H1 (cell line): ENCODE data around the gene ANKIB1. TPM values are rescaled to one million over a fixed set of nuclear protein-coding genes. Genes with fewer than 3 reads are reported as not detected.

Experiments used
- CTCF ChIA-PET: fragments of 300-600 bp; sonication (Branson Sonifier 250); formaldehyde crosslinking; loops from one replicate; lab custom pipeline; 2021; ENCODE audit not compliant: partially characterized antibody; lab: Charles Lee
- POLR2A ChIA-PET: fragments of 300-600 bp; sonication (Branson Sonifier 250); formaldehyde crosslinking; loops from one replicate; lab custom pipeline; 2021; ENCODE audit warnings: inconsistent platforms; ENCODE audit not compliant: partially characterized antibody; lab: Charles Lee
- DNase-seq, 2 experiments: peaks; one replicate each; pipeline versions ENCODE4 v3.0.0 to v3.0.0-alpha.2; 2010 to 2022; ENCODE audit warnings: low spot score in 2 of 2, low read depth in 1 of 2, mixed read lengths in 1 of 2
- FAIRE-seq: peaks from 2 replicates; lab custom pipeline; 2011; peaks lifted over from hg19 to GRCh38; lab: Jason Lieb, UNC
- H2AFZ ChIP-seq: 2 replicates; pipeline ENCODE4 v1.8.1; 2012; ENCODE audit warnings: low read length, inconsistent platforms
- H2AK5ac ChIP-seq: 2 replicates; pipeline ENCODE4 v1.6.1; 2013; ENCODE audit warnings: low read depth, low read length
- H2BK120ac ChIP-seq: replicated peaks from 2 replicates; pipeline ENCODE3; 2013; ENCODE audit warnings: low read depth, low read length, inconsistent platforms
- H2BK12ac ChIP-seq: 2 replicates; pipeline ENCODE4 v1.6.1; 2013; ENCODE audit warnings: low read depth, low read length
- H2BK15ac ChIP-seq: 2 replicates; pipeline ENCODE4 v1.6.1; 2013; ENCODE audit warnings: low read length
- H2BK20ac ChIP-seq: 2 replicates; pipeline ENCODE4 v1.6.1; 2013; ENCODE audit warnings: low read length
- H2BK5ac ChIP-seq: 2 replicates; pipeline ENCODE4 v1.6.1; 2013; ENCODE audit warnings: low read depth, low read length
- H3K14ac ChIP-seq: 2 replicates; pipeline ENCODE4 v1.6.1; 2013; ENCODE audit warnings: inconsistent platforms; ENCODE audit not compliant: insufficient read length
- H3K18ac ChIP-seq: 2 replicates; pipeline ENCODE4 v1.6.1; 2013; ENCODE audit warnings: low read length; ENCODE audit errors: extremely low read depth
- H3K23ac ChIP-seq: 2 replicates; pipeline ENCODE4 v1.6.1; 2013; ENCODE audit warnings: inconsistent platforms; ENCODE audit not compliant: insufficient read length
- H3K23me2 ChIP-seq: 2 replicates; pipeline ENCODE4 v1.6.1; 2013; ENCODE audit warnings: low read depth, low read length
- H3K27ac ChIP-seq: 2 replicates; pipeline ENCODE4 v1.6.1; 2011; ENCODE audit warnings: low read depth, low read length, inconsistent platforms
- H3K27me3 ChIP-seq, 4 experiments: replicated peaks in 1 of 4; 1 replicate in 1 of 4; 2 replicates in 3 of 4; pipeline versions ENCODE4 v1.6.1 to v1.8.1; 2011 to 2013; ENCODE audit warnings: low read length in 3 of 4, mild to moderate bottlenecking in 3 of 4, inconsistent platforms in 2 of 4, mixed read lengths in 2 of 4, moderate library complexity in 1 of 4; ENCODE audit not compliant: control insufficient read depth in 3 of 4, insufficient read depth in 3 of 4; ENCODE audit errors: extremely low read depth in 1 of 4
- H3K36me3 ChIP-seq, 4 experiments: 2 replicates each; pipeline versions ENCODE4 v1.6.1 to v1.8.1; 2011 to 2013; ENCODE audit warnings: mild to moderate bottlenecking in 4 of 4, low read length in 3 of 4, moderate library complexity in 2 of 4, control low read depth in 1 of 4, inconsistent platforms in 1 of 4; ENCODE audit not compliant: insufficient read depth in 4 of 4, control insufficient read depth in 2 of 4
- H3K4ac ChIP-seq: replicated peaks from 2 replicates; pipeline ENCODE3; 2013; ENCODE audit warnings: low read length, low read depth, mixed read lengths, inconsistent platforms; ENCODE audit not compliant: insufficient read length
- H3K4me1 ChIP-seq, 4 experiments: replicated peaks in 1 of 4; 1 replicate in 1 of 4; 2 replicates in 3 of 4; pipeline versions ENCODE4 v1.6.1 to v1.8.1; 2011 to 2013; ENCODE audit warnings: low read length in 3 of 4, inconsistent platforms in 2 of 4, mixed read lengths in 1 of 4; ENCODE audit not compliant: insufficient read depth in 4 of 4, control insufficient read depth in 3 of 4
- H3K4me2 ChIP-seq, 2 experiments: 2 replicates each; pipeline versions ENCODE4 v1.6.1 to v1.8.1; 2011 to 2013; ENCODE audit warnings: low read depth in 2 of 2, low read length in 2 of 2, control low read depth in 1 of 2, inconsistent platforms in 1 of 2, mild to moderate bottlenecking in 1 of 2; ENCODE audit not compliant: insufficient read depth in 1 of 2
- H3K4me3 ChIP-seq, 4 experiments: fragments of 200-600, 300-600 bp in 1 of 4; sonication (generic), shearing (Covaris generic), sonication (Bioruptor Twin) in 1 of 4; 2 replicates each; pipeline versions ENCODE4 v1.5.1 to v1.8.1; 2011 to 2016; ENCODE audit warnings: low read length in 4 of 4, low read depth in 3 of 4, control low read depth in 2 of 4, inconsistent platforms in 2 of 4, mild to moderate bottlenecking in 2 of 4, mixed read lengths in 1 of 4, moderate library complexity in 1 of 4; ENCODE audit not compliant: insufficient read depth in 2 of 4; ENCODE audit errors: extremely low read depth in 1 of 4
- H3K56ac ChIP-seq: replicated peaks from 2 replicates; pipeline ENCODE3; 2013; ENCODE audit warnings: low read depth, mild to moderate bottlenecking, mixed read lengths, low read length, inconsistent platforms; ENCODE audit not compliant: insufficient read length
- H3K79me1 ChIP-seq: 2 replicates; pipeline ENCODE4 v1.6.1; 2013; ENCODE audit warnings: low read depth, low read length, control low read depth
- H3K79me2 ChIP-seq, 2 experiments: 2 replicates each; pipeline versions ENCODE4 v1.6.1 to v1.8.1; 2012 to 2013; ENCODE audit warnings: low read length in 2 of 2, mild to moderate bottlenecking in 2 of 2, inconsistent platforms in 1 of 2; ENCODE audit not compliant: insufficient read depth in 2 of 2, control insufficient read depth in 1 of 2
- H3K9ac ChIP-seq, 4 experiments: replicated peaks in 1 of 4; 1 replicate in 1 of 4; 2 replicates in 3 of 4; pipeline versions ENCODE4 v1.6.1 to v1.8.1; 2011 to 2013; ENCODE audit warnings: low read depth in 3 of 4, low read length in 3 of 4, control low read depth in 2 of 4, mild to moderate bottlenecking in 2 of 4, moderate library complexity in 2 of 4, inconsistent platforms in 1 of 4; ENCODE audit errors: extremely low read depth in 1 of 4
- H3K9me3 ChIP-seq, 2 experiments: 2 replicates each; pipeline versions ENCODE4 v1.6.1 to v1.8.1; 2012 to 2013; ENCODE audit warnings: mild to moderate bottlenecking in 2 of 2, moderate library complexity in 2 of 2, control low read depth in 1 of 2, inconsistent platforms in 1 of 2, low read depth in 1 of 2, low read length in 1 of 2, mixed read lengths in 1 of 2; ENCODE audit not compliant: insufficient read depth in 2 of 2
- H4K20me1 ChIP-seq, 2 experiments: replicated peaks in 1 of 2; 2 replicates each; pipeline versions ENCODE3 to v1.8.1; 2011 to 2013; ENCODE audit warnings: inconsistent platforms in 2 of 2, low read length in 2 of 2, mild to moderate bottlenecking in 1 of 2; ENCODE audit not compliant: insufficient read depth in 2 of 2, control insufficient read depth in 1 of 2
- H4K5ac ChIP-seq: 2 replicates; pipeline ENCODE4 v1.6.1; 2013; ENCODE audit warnings: low read length, low read depth, mixed read lengths, inconsistent platforms; ENCODE audit not compliant: insufficient read length
- H4K8ac ChIP-seq: 2 replicates; pipeline ENCODE4 v1.8.0; 2013; ENCODE audit warnings: mild to moderate bottlenecking, moderate library complexity, low read length, inconsistent platforms; ENCODE audit not compliant: insufficient read depth; ENCODE audit errors: extremely low read depth
- H4K91ac ChIP-seq: replicated peaks from 2 replicates; pipeline ENCODE3; 2013; ENCODE audit warnings: low read length, mixed read lengths, inconsistent platforms; ENCODE audit not compliant: insufficient read length
- BCL11A ChIP-seq, 2 experiments: IDR thresholded peaks; one replicate each; pipeline ENCODE4 v1.6.1; 2011; ENCODE audit warnings: low read depth in 2 of 2, low read length in 2 of 2, mild to moderate bottlenecking in 2 of 2
- E2F6 ChIP-seq: IDR thresholded peaks from 2 replicates; pipeline ENCODE4 v1.6.1; 2012; ENCODE audit warnings: inconsistent platforms
- EGR1 ChIP-seq: IDR thresholded peaks from 2 replicates; pipeline ENCODE4 v1.6.1; 2011; ENCODE audit warnings: low read depth, low read length, borderline replicate concordance
- GTF2F1 ChIP-seq: IDR thresholded peaks from 2 replicates; pipeline ENCODE4 v1.6.1; 2012; ENCODE audit warnings: low read depth, low read length, improper control_type of control experiment, borderline replicate concordance
- HDAC6 ChIP-seq: IDR thresholded peaks from one replicate; pipeline ENCODE4 v1.7.1; 2012; ENCODE audit warnings: low read depth, mild to moderate bottlenecking, inconsistent platforms, low read length, moderate library complexity
- KDM1A ChIP-seq: fragments of 200-600, 300-600 bp; sonication (generic); IDR thresholded peaks from 2 replicates; pipeline ENCODE4 v1.7.1; 2016; ENCODE audit warnings: mild to moderate bottlenecking, low read length, borderline replicate concordance
- KDM5A ChIP-seq: fragments of 200-600 bp; IDR thresholded peaks from 2 replicates; pipeline ENCODE4 v1.7.1; 2012; ENCODE audit warnings: mild to moderate bottlenecking, low read length, inconsistent platforms, mixed read lengths
- NANOG ChIP-seq: IDR thresholded peaks from 2 replicates; pipeline ENCODE4 v1.6.1; 2011; ENCODE audit warnings: low read length, low read depth, mild to moderate bottlenecking, inconsistent platforms; ENCODE audit not compliant: insufficient read depth, poor library complexity, severe bottlenecking
- NRF1 ChIP-seq: IDR thresholded peaks from 2 replicates; pipeline ENCODE4 v1.6.1; 2011; ENCODE audit warnings: mild to moderate bottlenecking, low read depth, low read length, improper control_type of control experiment
- POU5F1 ChIP-seq: IDR thresholded peaks from 2 replicates; pipeline ENCODE4 v1.6.1; 2011; ENCODE audit warnings: low read depth, mild to moderate bottlenecking, low read length, moderate library complexity
- RFX5 ChIP-seq: IDR thresholded peaks from 2 replicates; pipeline ENCODE4 v1.6.1; 2011; ENCODE audit warnings: low read depth, low read length, improper control_type of control experiment, borderline replicate concordance
- SRF ChIP-seq: IDR thresholded peaks from 2 replicates; pipeline ENCODE4 v1.6.1; 2011; ENCODE audit warnings: mild to moderate bottlenecking, low read depth, low read length, moderate library complexity
- TBP ChIP-seq: IDR thresholded peaks from 2 replicates; pipeline ENCODE4 v1.6.1; 2011; ENCODE audit warnings: low read depth, low read length, improper control_type of control experiment
- TCF12 ChIP-seq: IDR thresholded peaks from 2 replicates; pipeline ENCODE4 v1.6.1; 2011; ENCODE audit warnings: low read depth, mild to moderate bottlenecking, low read length
- WGBS, 2 experiments: shearing (Covaris generic) in 1 of 2; methylation state at CpG; one replicate each; pipeline versions ENCODE4 v1.1.6 to v1.1.7; 2013 to 2015; ENCODE audit warnings: low lambda C conversion rate in 2 of 2, mixed read lengths in 2 of 2, inconsistent platforms in 1 of 2, low coverage in 1 of 2, missing lambda C conversion rate in 1 of 2; ENCODE audit not compliant: insufficient replicate concordance in 2 of 2, insufficient coverage in 1 of 2, insufficient read length in 1 of 2; ENCODE audit errors: extremely low coverage in 1 of 2, missing lambda C conversion rate in 1 of 2; 5-methylcytosine and 5-hydroxymethylcytosine counted together
- polyA plus RNA-seq, 7 experiments: library from polyadenylated mRNA; depleted of rRNA in 3 of 7; stranded (reverse) in 5 of 7; unstranded in 2 of 7; fragments of >200 nt in 5 of 7; fragments of 200-250 nt in 2 of 7; gene quantifications; 1 replicate in 5 of 7; 2 replicates in 1 of 7; 4 replicates in 1 of 7; pipeline versions ENCODE4 v1.2.1 to v1.2.3, GENCODE V29; 2011 to 2013; ENCODE audit warnings: missing spikeins in 2 of 7, mixed read lengths in 2 of 7
- total RNA-seq: library from RNA; stranded (reverse); fragmentation: NEBNext Ultra II Directional; extraction: Animal tissue kit (Norgen Biotek cat#: 25700); gene quantifications from 2 replicates; pipeline ENCODE4 v1.2.1, GENCODE V29; 2021

Gene ANKIB1
- total and polyA plus RNA-seq, 2 of the 8 experiments (the other 6 are each of a cell fraction or from before 2014, with no cell fraction given): 19.2 to 43.0 TPM

GRCh38 chr7:92303761-92304160 is 58.0 kb downstream of the ANKIB1 start:
- no peaks in the 10 kb centered on the region for H4K20me1 ChIP-seq
- H3K23me2 ChIP-seq: no peaks in the 10 kb centered on the region
- no peak overlapping the region for H4K8ac ChIP-seq
- CTCF ChIA-PET: no interaction called here
- no peaks in the 10 kb centered on the region for H3K9me3 ChIP-seq
- H2BK15ac ChIP-seq: no peak overlapping the region
- no peak overlapping the region for H2AFZ ChIP-seq
- DNase-seq (no peak), FAIRE-seq (no peak)
- H3K27me3 ChIP-seq: no peaks in the 10 kb centered on the region
- H3K23ac ChIP-seq: no peak overlapping the region
- POLR2A ChIA-PET: no interaction called here
- H3K9ac ChIP-seq: no peak overlapping the region
- no peak overlapping the region for H3K14ac ChIP-seq
- H2BK120ac ChIP-seq: no peak overlapping the region
- H2AK5ac ChIP-seq: no peak overlapping the region
- no peaks in the 10 kb centered on the region; a peak in 1 of 8 replicates for H3K36me3 ChIP-seq
- no peak overlapping the region for H3K4ac ChIP-seq
- no peak overlapping the region for H2BK5ac ChIP-seq
- no peak overlapping the region for H3K18ac ChIP-seq
- no peak overlapping the region for H3K4me2 ChIP-seq
- H4K91ac ChIP-seq: no peak overlapping the region
- no peak overlapping the region for H2BK12ac ChIP-seq
- no peaks in the 10 kb centered on the region for H3K79me2 ChIP-seq
- H3K56ac ChIP-seq: no peak overlapping the region
- no peak overlapping the region for H4K5ac ChIP-seq
- H2BK20ac ChIP-seq: no peak overlapping the region
- WGBS, 2 experiments: 86% methylated on average over 2 of the region's 2 CpGs; no CpG with 5 or more reads in 1 of the 2 experiments
- no peaks in the 10 kb centered on the region for H3K79me1 ChIP-seq
- no peaks in the 10 kb centered on the region for H3K4me1 ChIP-seq
- no peak overlapping the region for H3K4me3 ChIP-seq
- no peak overlapping the region for H3K27ac ChIP-seq
- TF ChIP-seq KDM1A (no peak), EGR1 (no peak), BCL11A (IDR thresholded peaks at IDR 0.05; ENCODE audit: low read depth in 2 of 2, low read length in 2 of 2) (no peak), TBP (no peak), NANOG (no peak), KDM5A (no peak), HDAC6 (no peak), NRF1 (no peak), TCF12 (no peak), RFX5 (no peak), GTF2F1 (no peak), E2F6 (no peak), POU5F1 (no peak), SRF (no peak)
